ENCODE results near the gene BNC2. TPM values are rescaled to one million over a fixed set of nuclear protein-coding genes. Genes with fewer than 3 reads are reported as not detected.

Gene BNC2
- total RNA-seq, 1 donor from 2014 or later, result 196 TPM

DNA sequence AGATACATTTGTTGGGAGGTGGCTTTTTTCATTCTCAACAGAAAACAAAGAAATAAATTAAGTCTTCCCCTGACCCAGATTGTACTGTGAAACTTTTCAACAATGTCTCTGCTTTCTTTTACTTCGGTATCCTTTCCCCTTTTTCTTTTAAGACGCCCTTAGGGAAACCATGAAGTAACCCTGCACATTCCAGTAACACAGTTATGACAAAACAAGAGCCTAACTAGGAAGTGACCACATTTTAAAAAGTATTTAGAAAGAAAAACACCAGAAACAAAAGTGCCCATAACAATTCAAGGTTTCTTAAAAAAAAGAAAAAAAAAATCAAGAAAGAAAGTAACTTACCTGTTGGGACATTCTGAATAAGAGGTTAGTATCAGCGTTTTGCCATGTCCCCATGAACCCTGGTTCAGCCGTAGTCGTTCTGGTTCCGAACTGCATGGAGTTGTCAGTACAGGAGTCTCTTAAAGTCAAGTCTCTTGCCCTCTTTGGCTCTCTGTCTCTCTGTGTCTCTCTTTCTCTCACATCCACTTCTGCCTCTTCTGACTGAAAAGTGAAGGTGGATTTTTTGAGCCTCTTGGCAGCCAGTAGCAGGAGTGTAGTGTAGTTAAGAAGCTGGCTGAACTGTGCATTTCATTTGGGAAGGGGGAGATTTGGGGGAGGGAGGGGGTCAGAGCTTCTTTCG lies 142.9 kb downstream of the BNC2 start:
- ATAC-seq (peak; percentile 25), DNase-seq (ENCODE audit: low spot score) (no peak)
- intact Hi-C loops (cut with DNase I), result no loop called here

DNA sequence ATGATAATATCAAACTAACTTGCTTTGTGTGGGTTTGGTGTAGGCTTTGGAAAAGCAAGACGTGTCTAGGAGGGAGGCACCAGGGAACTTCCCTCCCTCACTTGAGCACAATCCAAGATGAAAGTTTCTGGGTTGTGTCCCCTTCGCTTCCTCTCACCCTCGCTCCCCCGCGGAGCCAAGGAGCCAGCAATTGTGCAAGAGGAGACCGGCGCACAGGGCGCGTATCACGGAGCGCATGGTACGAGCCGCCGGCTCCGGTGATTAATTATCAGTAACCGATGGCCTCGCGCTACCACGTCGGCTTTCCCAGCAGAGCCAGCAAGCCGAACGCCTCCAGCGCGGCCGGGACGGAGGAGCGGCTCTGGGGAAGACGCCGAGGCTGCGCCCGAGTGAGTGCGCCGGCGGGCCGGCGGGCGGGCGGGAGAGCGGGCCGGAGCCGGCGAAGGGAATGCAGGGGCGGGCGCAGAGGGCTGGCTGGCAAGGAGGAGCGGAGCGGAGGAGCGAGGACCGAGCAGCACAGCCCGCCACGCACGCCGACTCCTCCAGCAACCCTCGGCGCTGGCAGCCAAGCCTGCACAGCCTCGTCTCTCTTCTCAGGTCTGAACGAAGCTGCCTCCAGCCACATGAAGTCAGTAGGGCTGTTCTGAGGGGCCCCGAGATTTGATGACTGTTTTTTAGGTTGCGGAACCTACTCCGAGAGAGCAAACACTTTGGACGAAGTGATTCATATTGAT lies 143.6 kb downstream of the BNC2 start:
- intact Hi-C loops (cut with DNase I), result no loop called here
- peak; percentile 85 for ATAC-seq
- DNase-seq (ENCODE audit: low spot score), result peak; percentile 87

DNA sequence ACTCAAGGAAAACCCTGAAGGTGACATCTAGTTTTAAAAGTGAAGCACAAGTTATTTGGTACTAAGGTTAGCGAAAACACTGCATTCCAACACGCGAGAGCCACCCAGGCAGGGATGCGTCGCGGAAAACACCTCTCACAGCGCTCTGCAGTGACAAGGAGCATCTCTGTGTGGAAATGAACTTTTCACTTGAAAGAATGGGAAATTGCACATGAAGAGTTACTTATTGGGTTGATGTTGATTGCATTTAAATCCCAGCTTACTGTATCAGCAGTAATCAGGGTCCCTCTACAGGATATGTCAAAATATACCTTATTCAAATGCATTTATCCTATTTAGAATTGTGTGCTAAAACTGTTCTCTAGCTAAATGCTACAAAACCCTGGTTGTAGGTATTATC lies 144.4 kb downstream of the BNC2 start:
- DNase-seq (ENCODE audit: low spot score) (no peak), ATAC-seq (no peak)
- intact Hi-C loops (cut with DNase I), result no loop called here

DNA sequence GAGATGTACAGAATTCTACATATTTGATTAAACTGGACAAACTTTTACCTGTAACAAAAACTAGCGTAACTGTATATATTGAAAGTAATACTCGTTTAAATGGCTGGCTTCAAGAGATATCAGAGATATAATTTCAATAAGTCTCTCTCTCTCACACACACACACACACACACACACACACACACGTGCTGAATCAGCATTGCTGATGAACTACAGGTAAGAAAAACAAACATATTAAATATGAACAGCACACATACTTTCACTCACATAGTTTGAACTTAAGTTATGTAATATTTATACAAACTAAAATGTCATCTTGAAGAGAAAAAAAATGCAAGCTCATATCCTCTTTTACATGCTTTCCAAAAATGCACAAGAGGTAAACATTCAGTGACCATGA lies 145.4 kb downstream of the BNC2 start:
- ATAC-seq (no peak), DNase-seq (ENCODE audit: low spot score) (no peak)
- intact Hi-C loops (cut with DNase I), result no loop called here

DNA sequence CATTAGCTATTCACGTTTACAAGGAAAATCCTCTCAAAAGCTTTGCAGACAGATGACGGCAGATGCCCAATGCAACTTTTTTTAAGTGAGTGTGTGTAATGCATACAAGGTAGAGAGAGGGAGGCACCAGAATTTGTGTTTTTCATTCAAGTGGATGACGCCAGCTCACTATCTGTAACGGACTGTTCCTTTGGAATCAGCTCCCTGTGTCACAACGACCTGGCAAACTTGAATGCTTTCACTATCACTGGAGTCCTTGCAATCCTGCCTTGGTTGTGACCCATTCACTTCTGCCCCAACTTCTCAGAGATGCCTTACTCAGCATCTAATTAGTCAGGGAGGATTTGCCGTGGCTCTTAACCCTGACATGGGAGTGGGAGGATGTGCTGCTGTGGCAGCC lies 148.5 kb downstream of the BNC2 start:
- ATAC-seq (peak; percentile 89), DNase-seq (ENCODE audit: low spot score) (no peak)
- intact Hi-C loops (cut with DNase I), result no loop called here

DNA sequence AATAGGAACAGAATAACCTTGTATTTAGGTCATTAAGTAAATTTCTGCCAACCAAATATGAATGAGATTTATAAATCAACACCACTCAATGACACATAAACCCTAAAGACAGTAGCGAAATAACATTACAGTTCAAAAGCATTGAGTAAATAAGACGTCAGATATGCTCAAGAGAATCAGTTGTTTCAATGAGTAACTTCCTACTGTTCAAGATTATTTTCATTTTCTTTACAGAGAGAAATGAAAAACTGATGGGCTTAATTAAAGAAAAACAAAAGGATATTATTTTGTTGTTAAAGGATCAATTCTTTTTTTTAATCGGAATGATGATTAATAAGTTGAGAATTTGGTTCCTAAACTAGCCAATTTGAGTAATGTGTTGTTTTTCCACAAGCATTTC lies 150.1 kb downstream of the BNC2 start:
- DNase-seq (ENCODE audit: low spot score) (no peak), ATAC-seq (no peak)
- intact Hi-C loops (cut with DNase I), result no loop called here

DNA sequence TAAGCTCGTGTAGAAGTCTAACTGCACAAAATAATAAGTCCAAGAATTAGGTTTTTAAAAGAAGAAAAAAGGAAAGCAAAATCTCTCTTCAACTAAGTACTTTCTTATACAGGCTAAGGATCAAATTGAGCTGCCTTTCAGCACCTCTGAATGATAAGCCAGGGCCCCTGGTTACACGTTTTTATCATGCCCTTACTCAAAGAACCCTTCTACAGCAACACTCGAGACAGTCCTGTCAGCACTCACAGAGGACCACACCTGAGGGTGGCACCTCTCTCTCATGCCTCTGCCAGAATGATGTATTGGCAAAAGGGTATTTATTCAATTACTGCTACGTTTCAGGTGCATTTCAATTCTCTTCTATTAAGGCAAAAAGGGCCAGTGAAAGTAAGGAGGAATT lies 150.5 kb downstream of the BNC2 start:
- intact Hi-C loops (cut with DNase I), result no loop called here
- DNase-seq (ENCODE audit: low spot score) (no peak), ATAC-seq (no peak)

DNA sequence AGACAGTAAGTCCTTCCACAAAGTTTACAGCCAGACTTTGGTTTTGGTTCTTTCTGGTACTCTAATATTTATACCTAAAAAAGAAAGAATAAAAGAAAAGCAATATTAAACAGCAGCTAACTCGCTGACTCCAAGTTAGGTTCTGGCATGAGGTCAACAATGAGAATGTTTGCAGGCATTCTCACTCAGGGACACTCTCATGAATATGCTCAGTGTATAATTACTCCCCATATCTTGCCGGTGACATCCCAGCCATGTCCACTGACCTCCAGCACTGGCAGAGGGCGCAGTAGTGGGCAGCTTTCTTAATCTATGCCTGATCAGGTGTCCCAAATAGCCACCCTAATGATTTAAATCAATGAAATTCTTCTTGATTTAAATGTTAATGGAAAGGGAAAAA lies 151.5 kb downstream of the BNC2 start:
- ATAC-seq, result no peak
- intact Hi-C loops (cut with DNase I), result no loop called here

DNA sequence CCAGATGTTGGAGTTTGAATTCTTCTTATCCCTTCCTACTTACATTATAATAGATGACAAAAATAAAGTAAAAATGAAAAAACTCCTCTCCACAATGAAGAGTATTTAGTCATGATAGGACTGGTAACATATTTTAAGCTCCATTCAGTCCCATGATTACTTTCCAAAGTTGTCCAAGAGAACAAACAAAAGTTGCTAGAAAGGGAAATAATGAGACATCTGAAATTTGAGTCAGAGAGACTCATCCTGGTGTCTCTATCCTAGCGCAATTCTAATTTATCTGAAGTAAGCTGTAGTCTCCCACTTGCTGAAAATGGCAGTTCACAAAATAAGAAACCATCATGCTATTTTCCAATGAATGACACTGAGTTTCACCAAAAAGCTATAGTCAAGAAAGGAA lies 152.2 kb downstream of the BNC2 start:
- ATAC-seq (peak; percentile 33), DNase-seq (ENCODE audit: low spot score) (no peak)
- intact Hi-C loops (cut with DNase I), result no loop called here

More for the DNA sequence above, 151.5 kb downstream of the BNC2 start:
- DNase-seq (ENCODE audit: low spot score), result no peak

DNA sequence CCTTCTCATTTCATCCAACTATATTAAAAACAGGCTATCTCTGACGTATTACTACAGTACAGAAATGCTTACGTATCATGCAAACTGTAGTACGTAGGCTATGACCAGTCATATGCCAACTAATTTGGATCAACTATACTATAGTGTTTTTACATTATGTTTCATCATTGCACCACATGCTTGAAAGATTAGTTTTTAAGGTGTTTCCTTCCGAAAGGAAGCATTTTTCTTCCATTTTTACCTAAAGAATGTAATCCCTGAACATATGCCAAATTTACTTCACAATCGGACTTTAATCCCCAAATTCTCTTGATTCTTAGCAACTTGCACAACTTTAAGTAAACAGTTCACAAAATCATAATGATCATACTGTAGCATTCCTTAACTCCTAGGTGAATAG lies 153.9 kb downstream of the BNC2 start:
- DNase-seq (ENCODE audit: low spot score) (no peak), ATAC-seq (no peak)
- intact Hi-C loops (cut with DNase I), result no loop called here

DNA sequence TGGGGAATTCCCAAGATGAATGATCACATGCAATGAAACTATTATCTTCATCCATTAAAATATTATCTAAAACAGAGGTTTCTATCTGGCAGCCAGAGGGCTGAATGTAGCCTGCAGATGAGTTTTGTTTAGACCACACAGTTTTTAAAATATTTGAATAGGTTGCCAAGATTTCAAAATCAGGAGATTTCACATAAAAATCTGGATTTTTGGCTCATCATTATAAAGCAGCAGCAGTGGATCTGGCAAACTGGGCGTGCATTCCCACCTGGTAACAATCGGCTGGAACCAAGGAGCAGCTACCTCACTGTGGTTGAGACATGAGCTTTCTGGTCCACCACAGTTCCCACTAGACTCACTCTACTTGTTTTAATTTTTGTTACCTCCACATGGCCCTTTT lies 155.1 kb downstream of the BNC2 start:
- ATAC-seq (peak; percentile 81), DNase-seq (ENCODE audit: low spot score) (no peak)
- intact Hi-C loops (cut with DNase I), result no loop called here

DNA sequence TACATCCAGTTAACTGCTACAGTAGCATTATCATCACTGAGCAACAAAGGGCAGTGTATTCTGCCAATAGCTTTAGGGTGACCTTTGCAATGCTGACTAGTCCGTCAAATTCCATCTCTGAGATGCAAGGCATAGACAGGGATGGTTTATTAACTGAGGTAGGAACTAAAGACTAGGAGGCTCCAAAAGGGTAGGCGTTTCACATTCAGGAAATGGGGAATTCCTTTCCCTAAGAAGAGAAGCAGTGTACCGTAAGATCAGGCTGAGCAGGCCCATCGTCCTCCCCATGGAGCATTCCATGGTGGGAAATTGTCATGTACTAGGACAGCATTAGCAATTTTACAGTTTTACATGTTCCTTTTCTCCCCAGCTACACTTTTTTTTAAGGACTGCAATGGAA lies 157.7 kb downstream of the BNC2 start:
- DNase-seq (ENCODE audit: low spot score) (no peak), ATAC-seq (no peak)
- intact Hi-C loops (cut with DNase I), result no loop called here

DNA sequence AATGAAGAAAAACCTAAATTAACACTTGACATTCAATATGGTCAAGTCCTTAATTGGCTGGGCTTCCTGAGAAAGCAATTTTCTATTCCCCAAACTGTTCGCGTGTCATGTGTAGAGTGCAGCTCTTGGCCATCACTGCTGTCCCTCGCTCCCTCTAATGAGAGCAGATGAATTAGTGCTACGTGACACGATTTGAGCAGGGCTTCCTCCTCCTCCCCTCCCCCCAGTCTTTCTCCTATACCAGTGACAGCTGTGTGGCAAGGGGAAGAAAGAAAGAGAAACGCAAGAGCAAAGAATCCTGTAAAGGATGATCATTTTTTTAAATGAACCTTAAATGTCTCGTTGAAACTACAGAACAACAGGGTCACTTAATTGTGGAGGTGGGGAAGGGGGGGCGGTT lies 159.6 kb downstream of the BNC2 start:
- intact Hi-C loops (cut with DNase I), result no loop called here
- DNase-seq (ENCODE audit: low spot score) (no peak), ATAC-seq (peak; percentile 16)

DNA sequence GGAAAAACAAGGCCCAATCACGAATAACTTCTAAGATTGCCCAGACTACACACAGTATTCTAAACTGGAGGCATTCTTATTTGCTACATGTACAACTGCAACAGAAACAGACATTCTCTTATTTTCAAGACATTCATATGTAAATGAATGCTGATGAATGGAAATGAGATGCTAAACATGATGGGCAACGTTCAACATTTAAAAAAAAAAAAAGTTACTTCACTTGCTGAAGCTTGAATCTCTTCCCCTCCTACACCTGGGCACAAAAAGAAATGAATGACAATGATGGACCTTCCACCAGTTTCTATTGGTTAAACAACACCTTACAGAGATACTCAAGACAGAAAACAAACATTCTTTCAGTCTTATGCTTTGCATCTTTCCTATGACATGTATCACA lies 160.5 kb downstream of the BNC2 start:
- ATAC-seq, result no peak
- no peak for DNase-seq (ENCODE audit: low spot score)
- intact Hi-C loops (cut with DNase I), result no loop called here

DNA sequence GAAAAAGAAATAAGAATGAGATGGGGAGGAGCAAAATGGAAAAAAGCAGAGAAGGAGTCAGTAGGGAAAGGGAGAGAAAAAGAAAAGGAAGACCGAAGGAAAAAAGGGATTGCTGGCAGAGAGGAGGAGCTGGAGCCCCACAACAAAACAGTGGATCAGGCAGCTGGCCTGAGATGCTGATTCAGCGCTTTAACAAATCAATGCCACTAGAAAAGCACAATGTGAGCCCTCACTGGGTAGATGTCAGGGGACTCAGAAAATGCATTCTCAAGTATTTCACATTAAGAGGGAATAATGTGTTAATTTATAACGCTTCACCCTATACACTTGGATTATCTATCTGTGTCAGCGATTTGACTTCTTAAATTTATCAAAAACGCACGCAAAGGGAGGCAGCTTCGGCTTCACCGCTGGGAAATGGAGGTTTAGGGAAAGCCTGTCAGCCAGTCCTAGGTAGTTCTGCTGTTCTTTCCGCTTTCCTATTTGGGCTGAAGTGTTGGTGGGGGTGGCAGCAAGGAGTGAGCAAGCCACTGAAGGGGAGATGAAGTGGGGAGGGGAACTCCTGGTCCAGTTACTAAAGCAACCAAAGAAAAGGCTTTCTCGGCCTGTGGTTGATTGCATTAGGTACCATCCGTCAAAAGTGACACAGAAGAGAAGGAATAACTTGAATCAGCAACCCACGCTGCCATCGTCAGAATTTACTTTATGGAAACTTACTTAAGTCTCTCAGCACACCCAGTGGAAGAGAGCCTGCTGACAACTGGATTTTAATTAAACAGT lies 161.6 kb downstream of the BNC2 start:
- DNase-seq (ENCODE audit: low spot score) (no peak), ATAC-seq (no peak)
- intact Hi-C loops (cut with DNase I), result no loop called here

DNA sequence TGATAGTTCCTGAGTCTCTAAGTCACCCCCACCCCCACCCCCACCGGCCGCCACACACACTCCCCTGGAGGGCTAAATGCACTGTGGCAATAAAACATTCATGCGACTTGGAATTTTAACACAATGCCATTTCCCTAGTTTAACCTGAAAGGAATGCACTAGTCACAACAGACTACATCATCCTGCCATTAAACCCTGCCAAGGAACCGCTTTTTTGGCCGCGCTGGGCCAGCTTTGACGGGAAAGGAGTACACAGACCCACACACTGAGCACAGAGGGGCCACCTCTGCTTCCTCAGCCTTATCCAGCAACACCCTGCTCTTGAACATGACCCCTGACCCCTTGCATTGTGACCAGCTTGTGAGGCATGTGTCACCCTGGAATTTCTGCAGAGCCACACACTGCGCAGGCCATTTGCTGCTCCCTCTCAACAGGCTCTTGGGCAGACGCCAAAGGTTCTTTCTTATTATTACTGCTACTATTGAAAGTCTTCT lies 165.3 kb downstream of the BNC2 start:
- intact Hi-C loops (cut with DNase I), result no loop called here
- ATAC-seq (peak; percentile 90), DNase-seq (ENCODE audit: low spot score) (peak; percentile 85)

DNA sequence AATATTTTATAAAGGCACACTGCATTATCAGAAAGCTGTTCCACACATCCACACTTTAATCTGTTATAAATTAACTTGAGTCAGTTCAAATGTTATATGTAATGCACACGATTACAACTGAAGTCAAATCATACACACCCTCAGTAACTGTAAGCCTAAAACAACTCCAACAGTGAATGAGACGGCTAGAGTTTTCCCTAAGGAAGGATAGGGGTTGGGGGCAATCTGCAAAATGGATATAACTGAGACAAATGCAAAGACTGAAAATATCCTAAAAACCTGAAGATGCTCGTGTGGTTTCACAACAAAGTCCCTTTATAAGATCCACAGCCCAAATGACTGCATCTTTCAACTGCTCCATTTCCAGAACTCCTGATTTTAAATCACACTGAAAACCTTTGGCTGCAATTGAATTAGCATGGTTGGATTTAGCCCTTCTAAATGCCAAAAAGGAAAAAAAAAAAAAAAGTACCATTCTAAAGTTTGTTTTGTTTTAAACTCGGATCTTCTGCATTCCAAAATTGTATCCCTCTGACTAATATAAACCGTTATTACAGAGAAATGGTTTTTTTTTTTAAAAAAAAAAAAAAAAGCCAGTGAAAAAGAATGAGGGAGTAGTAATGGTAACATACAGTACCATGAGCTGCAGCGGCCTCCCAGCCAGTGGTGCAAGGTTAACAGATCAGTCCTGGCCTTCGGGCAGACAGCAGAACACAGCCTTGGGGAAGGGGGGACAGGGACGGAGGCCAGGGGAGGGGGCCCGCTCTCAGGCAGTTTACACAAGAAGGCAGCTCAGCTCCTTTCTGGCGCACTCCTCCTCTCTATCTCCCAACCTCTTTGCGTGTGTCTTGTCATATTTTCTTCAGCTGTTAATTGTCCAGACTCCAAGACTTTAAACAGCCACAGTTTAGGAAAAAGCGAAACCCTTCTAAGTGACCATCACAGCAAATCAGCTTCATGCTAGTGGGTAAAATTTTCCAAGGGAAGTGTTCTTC lies 166.1 kb downstream of the BNC2 start:
- intact Hi-C loops (cut with DNase I), result no loop called here
- DNase-seq (ENCODE audit: low spot score) (peak; percentile 70), ATAC-seq (peak; percentile 78)

DNA sequence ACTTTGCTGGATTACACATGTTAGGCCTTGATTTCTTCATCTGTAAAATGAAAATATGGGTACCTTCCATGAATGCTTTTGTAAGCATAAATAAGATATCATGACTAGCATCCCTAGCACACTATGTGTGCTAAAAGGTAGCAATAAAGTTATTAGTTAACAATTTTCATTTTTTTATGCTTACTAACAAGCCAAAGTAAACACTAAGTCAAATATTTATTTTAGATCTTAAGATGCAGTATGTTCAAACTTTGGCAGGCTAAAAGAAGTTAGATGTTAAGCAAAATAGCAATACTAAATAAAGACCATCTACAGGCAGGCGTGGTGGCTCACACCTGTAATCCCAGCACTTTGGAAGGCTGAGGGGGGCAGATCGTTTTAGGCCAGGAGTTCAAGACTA lies 169.1 kb downstream of the BNC2 start:
- intact Hi-C loops (cut with DNase I), result no loop called here
- ATAC-seq (no peak), DNase-seq (ENCODE audit: low spot score) (no peak)

DNA sequence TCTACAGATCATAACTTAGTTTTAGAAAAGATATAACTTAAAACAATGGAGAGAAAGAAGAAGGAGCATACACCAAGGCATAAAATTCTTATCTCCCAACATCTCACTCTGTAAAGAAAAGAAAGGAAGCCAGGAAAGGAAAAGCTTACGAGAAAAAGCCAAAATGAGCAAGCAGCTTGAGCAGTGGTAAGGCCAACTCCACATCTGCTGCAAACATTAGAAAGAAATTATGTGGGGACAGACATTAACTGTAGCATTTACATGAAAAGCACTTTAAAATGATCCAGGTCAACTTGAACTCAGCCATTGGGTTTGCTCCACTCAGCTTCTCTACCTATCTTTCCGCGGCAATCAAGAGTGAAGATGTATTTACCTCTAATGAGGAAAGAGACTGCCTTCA lies 176.9 kb downstream of the BNC2 start:
- DNase-seq (ENCODE audit: low spot score) (no peak), ATAC-seq (no peak)
- intact Hi-C loops (cut with DNase I), result no loop called here

Data from sciatic nerve (tissue), 2 donors.